ENCODE data around the gene LRRC74B. TPM values are rescaled to one million over a fixed set of nuclear protein-coding genes. Genes with fewer than 3 reads are reported as not detected.

Gene LRRC74B
- total RNA-seq, 2 donors from 2014 or later: not detected

DNA sequence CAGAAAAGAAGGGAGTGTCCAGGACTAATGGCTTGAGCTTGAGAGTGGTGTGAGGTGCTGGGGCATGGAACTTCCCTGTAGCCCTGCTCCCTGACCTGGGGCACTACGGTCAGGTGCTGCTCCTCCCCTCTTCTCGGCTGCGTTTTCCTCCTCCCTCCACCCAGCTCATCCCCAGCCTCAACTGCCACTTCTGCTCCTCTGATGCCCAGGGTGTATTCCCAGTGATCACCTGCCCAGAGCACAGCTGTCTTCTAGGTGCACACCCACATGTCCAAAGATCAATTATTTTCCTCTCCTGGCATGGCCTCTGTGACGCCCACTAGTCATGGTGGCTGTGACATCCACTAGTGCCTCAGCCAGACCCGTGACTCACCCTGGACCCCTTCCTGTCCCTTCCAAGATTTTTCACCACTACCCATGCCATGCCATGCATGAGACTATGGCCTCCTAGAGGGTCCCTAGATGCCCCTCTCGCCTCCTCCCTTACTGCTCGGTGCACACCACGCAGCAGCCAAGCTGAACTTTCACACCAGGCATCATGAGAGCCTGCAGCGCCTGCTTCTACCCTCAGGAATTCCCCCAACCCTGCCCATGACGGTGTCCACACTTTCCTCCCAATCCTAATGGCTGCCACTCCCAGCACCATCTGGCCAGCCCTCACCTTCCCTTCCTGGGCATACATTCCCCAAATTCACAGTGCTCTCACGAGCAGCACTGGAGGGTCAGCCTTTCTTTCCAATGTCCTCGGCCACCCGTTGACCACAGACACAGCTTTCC lies 28.9 kb upstream of the LRRC74B start:
- H3K4me3 ChIP-seq: no peak overlapping the region
- TF ChIP-seq, protein P1, sequence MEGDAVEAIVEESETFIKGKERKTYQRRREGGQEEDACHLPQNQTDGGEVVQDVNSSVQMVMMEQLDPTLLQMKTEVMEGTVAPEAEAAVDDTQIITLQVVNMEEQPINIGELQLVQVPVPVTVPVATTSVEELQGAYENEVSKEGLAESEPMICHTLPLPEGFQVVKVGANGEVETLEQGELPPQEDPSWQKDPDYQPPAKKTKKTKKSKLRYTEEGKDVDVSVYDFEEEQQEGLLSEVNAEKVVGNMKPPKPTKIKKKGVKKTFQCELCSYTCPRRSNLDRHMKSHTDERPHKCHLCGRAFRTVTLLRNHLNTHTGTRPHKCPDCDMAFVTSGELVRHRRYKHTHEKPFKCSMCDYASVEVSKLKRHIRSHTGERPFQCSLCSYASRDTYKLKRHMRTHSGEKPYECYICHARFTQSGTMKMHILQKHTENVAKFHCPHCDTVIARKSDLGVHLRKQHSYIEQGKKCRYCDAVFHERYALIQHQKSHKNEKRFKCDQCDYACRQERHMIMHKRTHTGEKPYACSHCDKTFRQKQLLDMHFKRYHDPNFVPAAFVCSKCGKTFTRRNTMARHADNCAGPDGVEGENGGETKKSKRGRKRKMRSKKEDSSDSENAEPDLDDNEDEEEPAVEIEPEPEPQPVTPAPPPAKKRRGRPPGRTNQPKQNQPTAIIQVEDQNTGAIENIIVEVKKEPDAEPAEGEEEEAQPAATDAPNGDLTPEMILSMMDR (IDR thresholded peaks at IDR 0.05): no peak
- H3K4me1 ChIP-seq: peaks cover 3 to 27% of the 10 kb centered on the region in 2 donors
- H3K36me3 ChIP-seq: no peaks in the 10 kb centered on the region
- H3K27ac ChIP-seq: no peak overlapping the region
- no peaks in the 10 kb centered on the region for H3K9me3 ChIP-seq
- DNase-seq (ENCODE audit: low spot score): no peak
- H3K27me3 ChIP-seq: no peaks in the 10 kb centered on the region

DNA sequence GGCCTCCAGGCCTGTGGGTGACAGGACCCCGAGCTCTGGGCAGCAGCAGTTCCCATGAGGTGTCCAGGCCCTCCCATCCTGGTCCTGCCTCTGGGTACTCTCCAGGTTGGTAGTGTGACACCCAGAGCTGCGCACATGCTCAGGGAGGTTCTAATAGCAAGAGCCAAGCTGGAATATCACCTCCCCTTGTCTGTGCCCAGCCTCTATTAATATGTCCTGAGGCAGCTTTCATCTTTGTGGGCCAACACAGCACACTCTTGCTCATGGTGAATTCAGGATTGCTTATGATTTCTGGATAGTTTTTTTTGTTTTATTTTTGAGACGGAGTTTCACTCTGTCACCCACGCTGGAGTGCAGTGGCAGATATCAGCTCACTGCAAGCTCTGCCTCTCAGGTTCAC lies 27.4 kb upstream of the LRRC74B start:
- H3K4me1 ChIP-seq: peaks cover 3 to 27% of the 10 kb centered on the region in 2 donors
- H3K9me3 ChIP-seq: no peaks in the 10 kb centered on the region
- H3K36me3 ChIP-seq: no peaks in the 10 kb centered on the region
- no peak overlapping the region for H3K4me3 ChIP-seq
- TF ChIP-seq, protein P1 (IDR thresholded peaks at IDR 0.05): no peak
- no peak for DNase-seq (ENCODE audit: low spot score)
- H3K27me3 ChIP-seq: no peaks in the 10 kb centered on the region
- H3K27ac ChIP-seq: no peak overlapping the region

DNA sequence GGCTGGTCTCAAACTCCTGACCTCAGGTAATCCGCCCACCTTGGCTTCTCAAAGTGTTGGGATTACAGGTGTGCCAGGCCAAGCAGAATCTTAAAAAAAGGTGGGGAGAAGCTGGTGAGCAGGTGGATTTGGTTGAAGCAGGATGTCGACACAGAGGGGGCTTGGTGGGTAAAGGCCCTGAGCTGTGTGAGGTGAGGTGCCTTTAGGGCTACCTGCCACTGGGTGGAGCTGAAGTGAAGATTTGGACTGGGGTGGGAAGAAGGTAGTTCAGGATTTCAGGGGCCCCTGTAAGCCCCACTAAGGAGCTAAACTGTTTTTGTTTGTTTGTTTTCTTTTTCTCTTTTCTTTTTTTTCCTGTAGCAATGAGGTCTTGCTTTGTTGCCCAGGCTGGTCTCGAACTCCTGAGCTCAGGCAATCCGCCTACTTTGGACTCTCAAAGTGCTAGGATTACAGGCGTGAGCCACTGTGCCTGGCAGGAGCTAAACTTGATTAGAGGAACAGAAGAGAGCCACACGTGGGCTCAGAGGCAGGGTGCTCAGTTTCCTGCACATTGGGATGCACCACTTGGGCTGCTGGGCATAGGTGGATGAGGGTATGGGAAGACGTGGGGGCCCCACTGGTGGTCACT lies 24.8 kb upstream of the LRRC74B start:
- TF ChIP-seq, protein P1 (IDR thresholded peaks at IDR 0.05): no peak
- no peaks in the 10 kb centered on the region for H3K27me3 ChIP-seq
- H3K27ac ChIP-seq: no peak overlapping the region
- H3K4me1 ChIP-seq: peaks cover 0 to 2% of the 10 kb centered on the region in 2 donors
- no peak for DNase-seq (ENCODE audit: low spot score)
- no peaks in the 10 kb centered on the region for H3K36me3 ChIP-seq
- H3K4me3 ChIP-seq: no peak overlapping the region
- H3K9me3 ChIP-seq: no peaks in the 10 kb centered on the region

DNA sequence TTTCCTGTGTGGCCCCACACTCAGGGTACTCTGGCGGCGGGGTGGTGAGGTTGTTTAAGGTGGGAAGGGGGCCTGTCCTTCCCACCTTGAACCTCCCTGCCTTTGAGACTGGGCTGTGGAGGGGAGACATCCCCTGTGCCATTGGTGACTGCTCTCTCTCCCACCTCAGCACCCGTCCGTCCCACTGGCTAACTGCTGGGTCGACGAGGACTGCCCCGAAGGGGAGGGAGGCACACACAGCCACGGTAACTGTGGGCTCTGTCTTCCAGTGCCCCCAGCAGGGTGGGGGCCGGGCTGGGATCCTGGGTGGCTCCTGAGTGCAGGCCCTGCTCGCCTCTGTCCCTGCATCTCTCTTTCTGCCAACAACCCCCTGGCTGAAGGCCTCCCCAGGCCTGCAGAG lies 23.2 kb upstream of the LRRC74B start:
- TF ChIP-seq, protein P1 (IDR thresholded peaks at IDR 0.05): no peak
- H3K27me3 ChIP-seq: no peaks in the 10 kb centered on the region

DNA sequence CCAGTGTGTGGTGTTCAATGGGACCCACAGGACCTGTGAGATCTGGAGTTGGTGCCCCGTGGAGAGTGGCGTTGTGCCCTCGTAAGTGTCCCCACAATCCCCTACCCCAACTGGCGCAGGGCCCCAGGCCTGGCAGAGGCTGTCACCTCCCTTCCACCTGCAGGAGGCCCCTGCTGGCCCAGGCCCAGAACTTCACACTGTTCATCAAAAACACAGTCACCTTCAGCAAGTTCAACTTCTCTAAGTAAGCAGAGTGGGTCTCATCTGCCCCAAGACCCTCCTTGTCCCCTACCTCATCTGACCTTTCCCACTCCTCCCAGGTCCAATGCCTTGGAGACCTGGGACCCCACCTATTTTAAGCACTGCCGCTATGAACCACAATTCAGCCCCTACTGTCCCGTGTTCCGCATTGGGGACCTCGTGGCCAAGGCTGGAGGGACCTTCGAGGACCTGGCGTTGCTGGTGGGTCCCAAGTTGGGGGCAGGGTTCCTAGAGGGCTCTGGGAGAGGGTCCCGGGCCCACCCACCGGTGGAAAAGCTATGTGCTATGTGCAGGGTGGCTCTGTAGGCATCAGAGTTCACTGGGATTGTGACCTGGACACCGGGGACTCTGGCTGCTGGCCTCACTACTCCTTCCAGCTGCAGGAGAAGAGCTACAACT lies 22.7 kb upstream of the LRRC74B start:
- no peaks in the 10 kb centered on the region for H3K27me3 ChIP-seq
- no peak for DNase-seq (ENCODE audit: low spot score)
- H3K27ac ChIP-seq: no peak overlapping the region
- no peaks in the 10 kb centered on the region for H3K9me3 ChIP-seq
- no peak overlapping the region for H3K4me3 ChIP-seq
- TF ChIP-seq, protein P1 (IDR thresholded peaks at IDR 0.05): no peak
- H3K4me1 ChIP-seq: peaks cover 0 to 7% of the 10 kb centered on the region in 2 donors
- no peaks in the 10 kb centered on the region for H3K36me3 ChIP-seq

More for the DNA sequence above, 23.2 kb upstream of the LRRC74B start:
- Histone ChIP-seq H3K36me3 (no peaks in the 10 kb centered on the region), H3K4me3 (no peak overlapping the region), H3K9me3 (no peaks in the 10 kb centered on the region), H3K27ac (no peak overlapping the region), H3K4me1 (peaks cover 0 to 7% of the 10 kb centered on the region in 2 donors)
- no peak for DNase-seq (ENCODE audit: low spot score)
